GM21786 (cell line): ENCODE measurements around the gene CTCF.

ENCODE experiments used
- ATAC-seq: cut with Tn5 transposase; IDR thresholded peaks from one replicate; pipeline ENCODE4 v1.9.1; 2021; ENCODE audit not compliant: unreplicated experiment

CTCF gene

GRCh38 chr16:67678354-67679023 is 116.2 kb downstream of the CTCF start:
- ATAC-seq: no peak

- no peak for ATAC-seq
These were observed 117.9 kb downstream of the CTCF start for GRCh38 chr16:67679935-67680897.

- no peak for ATAC-seq
These were observed 121.4 kb downstream of the CTCF start for GRCh38 chr16:67683767-67684166.

- no peak for ATAC-seq
These were observed 123.2 kb downstream of the CTCF start for GRCh38 chr16:67685388-67686112.
